Measurements from ENCODE around the gene NFAM1.

DNA sequence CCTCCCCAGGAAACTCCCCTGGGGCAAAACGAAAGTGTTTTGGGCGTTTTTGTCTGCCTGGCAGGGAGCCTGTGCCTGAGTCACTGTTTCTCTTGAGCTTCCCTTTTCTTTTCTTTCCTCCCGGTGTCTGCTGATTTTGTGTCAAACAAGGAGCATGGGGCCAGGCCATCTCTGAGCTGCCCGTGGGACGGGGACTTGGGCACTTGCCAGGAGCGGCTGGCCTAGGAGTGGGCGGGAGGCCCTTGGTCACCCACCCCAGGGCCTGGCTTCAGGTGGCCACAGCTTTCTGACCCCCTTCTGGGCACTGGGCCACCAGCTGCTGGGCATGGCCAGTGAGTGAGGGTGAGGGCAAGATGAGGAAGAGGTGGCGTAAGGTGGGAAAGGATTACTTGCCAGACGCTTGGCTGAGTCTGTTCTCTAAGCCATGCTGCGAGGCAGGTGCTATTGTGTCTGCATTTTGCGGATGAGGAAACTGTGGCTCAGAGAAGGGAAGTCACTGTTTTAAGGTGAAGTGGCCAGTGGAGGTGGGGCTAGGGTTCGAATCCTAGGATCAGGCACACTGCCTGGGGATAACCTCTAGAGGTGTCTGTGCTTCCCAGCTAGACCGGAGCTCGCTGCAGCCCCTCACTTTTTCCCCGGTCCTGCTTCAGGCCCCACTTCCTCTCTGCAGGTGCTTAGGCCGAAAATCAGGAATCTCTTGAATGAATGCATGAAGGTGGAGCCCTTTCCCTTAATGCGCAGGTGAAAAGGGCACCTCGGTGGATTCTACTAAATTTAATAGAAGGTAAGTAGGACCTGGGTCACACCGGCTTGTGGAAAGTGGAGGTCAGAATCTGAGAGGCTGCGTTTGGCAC lies 7.8 kb upstream of the NFAM1 start:
- TF ChIP-seq, protein P1, sequence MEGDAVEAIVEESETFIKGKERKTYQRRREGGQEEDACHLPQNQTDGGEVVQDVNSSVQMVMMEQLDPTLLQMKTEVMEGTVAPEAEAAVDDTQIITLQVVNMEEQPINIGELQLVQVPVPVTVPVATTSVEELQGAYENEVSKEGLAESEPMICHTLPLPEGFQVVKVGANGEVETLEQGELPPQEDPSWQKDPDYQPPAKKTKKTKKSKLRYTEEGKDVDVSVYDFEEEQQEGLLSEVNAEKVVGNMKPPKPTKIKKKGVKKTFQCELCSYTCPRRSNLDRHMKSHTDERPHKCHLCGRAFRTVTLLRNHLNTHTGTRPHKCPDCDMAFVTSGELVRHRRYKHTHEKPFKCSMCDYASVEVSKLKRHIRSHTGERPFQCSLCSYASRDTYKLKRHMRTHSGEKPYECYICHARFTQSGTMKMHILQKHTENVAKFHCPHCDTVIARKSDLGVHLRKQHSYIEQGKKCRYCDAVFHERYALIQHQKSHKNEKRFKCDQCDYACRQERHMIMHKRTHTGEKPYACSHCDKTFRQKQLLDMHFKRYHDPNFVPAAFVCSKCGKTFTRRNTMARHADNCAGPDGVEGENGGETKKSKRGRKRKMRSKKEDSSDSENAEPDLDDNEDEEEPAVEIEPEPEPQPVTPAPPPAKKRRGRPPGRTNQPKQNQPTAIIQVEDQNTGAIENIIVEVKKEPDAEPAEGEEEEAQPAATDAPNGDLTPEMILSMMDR (IDR thresholded peaks at IDR 0.05; ENCODE audit: low read depth, low read length, poor library complexity, severe bottlenecking), result no peak
- TF ChIP-seq EZH2phosphoT487 (IDR thresholded peaks at IDR 0.05; ENCODE audit: borderline replicate concordance, low read length), result no peak

Data from DOHH2 (cell line).